IMR-90 (cell line): Measurements from ENCODE around the gene GSTA2. TPM values are rescaled to one million over a fixed set of nuclear protein-coding genes. Genes with fewer than 3 reads are reported as not detected.

Experiments used
- ATAC-seq: fragments of 200-7000 bp; cut with Tn5 transposase; 2 replicates; pipeline ENCODE4 v1.9.1; 2020; ENCODE audit warnings: low read depth, mild to moderate bottlenecking, moderate library complexity
- BruUV-seq: library from RNA; stranded (reverse); fragments of 400-500 nt; replicated peaks from 2 replicates; lab custom pipeline; 2021; lab: Mats Ljungman, UMichigan
- CTCF ChIA-PET: fragments of 300-600 bp; formaldehyde crosslinking; extraction: SDS; loops from one replicate; lab custom pipeline; 2021; ENCODE audit warnings: antibody characterized with exemption; lab: Yijun Ruan, JAX
- POLR2A ChIA-PET: fragments of 300-600 bp; sonication (Branson Sonifier 250); formaldehyde crosslinking; loops from one replicate; lab custom pipeline; 2022; ENCODE audit warnings: antibody characterized with exemption; ENCODE audit not compliant: unreplicated experiment; lab: Charles Lee
- DNase-seq: peaks from one replicate; pipeline ENCODE4 v3.0.0; 2013
- H2AFZ ChIP-seq: replicated peaks from 2 replicates; pipeline ENCODE3; 2013; ENCODE audit warnings: low read length, mild to moderate bottlenecking; ENCODE audit not compliant: poor library complexity
- H2AK5ac ChIP-seq: 2 replicates; pipeline ENCODE4 v1.6.1; 2013; ENCODE audit warnings: low read depth, low read length, inconsistent platforms
- H2AK9ac ChIP-seq: replicated peaks from 2 replicates; pipeline ENCODE3; 2013; ENCODE audit warnings: mild to moderate bottlenecking, low read depth, low read length, moderate library complexity; ENCODE audit not compliant: poor library complexity
- H2BK120ac ChIP-seq: 2 replicates; pipeline ENCODE4 v1.6.1; 2013; ENCODE audit warnings: low read depth, low read length, inconsistent platforms
- H2BK15ac ChIP-seq: 3 replicates; pipeline ENCODE4 v1.6.1; 2013; ENCODE audit warnings: low read depth, low read length, inconsistent platforms
- H2BK20ac ChIP-seq: 2 replicates; pipeline ENCODE4 v1.6.1; 2013; ENCODE audit warnings: low read depth, mild to moderate bottlenecking, inconsistent platforms, low read length, moderate library complexity
- H2BK5ac ChIP-seq: 2 replicates; pipeline ENCODE4 v1.6.1; 2013; ENCODE audit warnings: mild to moderate bottlenecking, low read depth, low read length, inconsistent platforms; ENCODE audit not compliant: poor library complexity, severe bottlenecking
- H3K14ac ChIP-seq: replicated peaks from 2 replicates; pipeline ENCODE4 v1.6.1; 2013; ENCODE audit warnings: low read depth, low read length, inconsistent platforms
- H3K18ac ChIP-seq: 2 replicates; pipeline ENCODE4 v1.6.1; 2013; ENCODE audit warnings: low read depth, low read length, control low read depth
- H3K23ac ChIP-seq: 2 replicates; pipeline ENCODE4 v1.6.1; 2013; ENCODE audit warnings: low read depth, low read length, inconsistent platforms
- H3K27ac ChIP-seq: 2 replicates; pipeline ENCODE4 v1.5.1; 2013; ENCODE audit warnings: mild to moderate bottlenecking, control low read depth, low read length; ENCODE audit not compliant: insufficient read depth
- H3K27me3 ChIP-seq: 2 replicates; pipeline ENCODE4 v1.6.1; 2013; ENCODE audit warnings: low read length; ENCODE audit not compliant: control insufficient read depth, insufficient read depth
- H3K36me3 ChIP-seq: 2 replicates; pipeline ENCODE4 v1.6.1; 2013; ENCODE audit warnings: low read length, mixed read lengths; ENCODE audit not compliant: control insufficient read depth, insufficient read depth
- H3K4ac ChIP-seq: 2 replicates; pipeline ENCODE4 v1.6.1; 2013; ENCODE audit warnings: low read depth, low read length, inconsistent platforms
- H3K4me1 ChIP-seq: 2 replicates; pipeline ENCODE4 v1.6.1; 2013; ENCODE audit warnings: low read length, mixed read lengths; ENCODE audit not compliant: control insufficient read depth, insufficient read depth
- H3K4me2 ChIP-seq: 2 replicates; pipeline ENCODE4 v1.6.1; 2013; ENCODE audit warnings: low read depth, mild to moderate bottlenecking, control low read depth, low read length, moderate library complexity
- H3K4me3 ChIP-seq: 2 replicates; pipeline ENCODE4 v1.5.1; 2013; ENCODE audit warnings: low read depth, mild to moderate bottlenecking, control low read depth, low read length, moderate library complexity; ENCODE audit not compliant: insufficient read depth
- H3K56ac ChIP-seq: 2 replicates; pipeline ENCODE4 v1.6.1; 2013; ENCODE audit warnings: low read length, inconsistent platforms; ENCODE audit not compliant: insufficient read depth; ENCODE audit errors: extremely low read depth
- H3K79me1 ChIP-seq, 2 experiments: 2 replicates each; pipeline ENCODE4 v1.6.1; 2013; ENCODE audit warnings: low read length in 2 of 2, inconsistent platforms in 1 of 2, low read depth in 1 of 2
- H3K9ac ChIP-seq: 2 replicates; pipeline ENCODE4 v1.6.1; 2013; ENCODE audit warnings: low read depth, low read length, control low read depth
- H3K9me1 ChIP-seq: 2 replicates; pipeline ENCODE4 v1.6.1; 2013; ENCODE audit warnings: low read length, inconsistent platforms; ENCODE audit not compliant: insufficient read depth
- H3K9me3 ChIP-seq: 2 replicates; pipeline ENCODE4 v1.6.1; 2013; ENCODE audit warnings: low read length; ENCODE audit not compliant: control insufficient read depth, insufficient read depth
- H4K20me1 ChIP-seq: 2 replicates; pipeline ENCODE4 v1.6.1; 2013; ENCODE audit warnings: low read length, inconsistent platforms; ENCODE audit not compliant: insufficient read depth
- H4K5ac ChIP-seq: 2 replicates; pipeline ENCODE4 v1.6.1; 2013; ENCODE audit warnings: mild to moderate bottlenecking, low read depth, low read length, control low read depth
- H4K8ac ChIP-seq, 2 experiments: 2 replicates each; pipeline ENCODE4 v1.6.1; 2013; ENCODE audit warnings: low read depth in 2 of 2, low read length in 2 of 2, control low read depth in 1 of 2, inconsistent platforms in 1 of 2
- H4K91ac ChIP-seq: 2 replicates; pipeline ENCODE4 v1.6.1; 2013; ENCODE audit warnings: low read depth, low read length, inconsistent platforms; ENCODE audit not compliant: insufficient read depth
- CTCF ChIP-seq: conservative IDR thresholded peaks from 2 replicates; pipeline ENCODE4 v1.5.1; 2012; ENCODE audit warnings: mild to moderate bottlenecking, low read depth, low read length, improper control_type of control experiment
- FOS ChIP-seq: fragments of 150-350 bp; IDR thresholded peaks from 2 replicates; pipeline ENCODE4 v1.6.1; 2016; ENCODE audit warnings: low read depth, low read length
- MAZ ChIP-seq: IDR thresholded peaks from 2 replicates; pipeline ENCODE4 v1.6.1; 2012; ENCODE audit warnings: low read depth, mild to moderate bottlenecking, low read length, improper control_type of control experiment, moderate library complexity, borderline replicate concordance
- POLR2A ChIP-seq: IDR thresholded peaks from 2 replicates; pipeline ENCODE4 v1.6.1; 2012; ENCODE audit warnings: mild to moderate bottlenecking, low read depth, low read length
- RFX5 ChIP-seq: IDR thresholded peaks from 2 replicates; pipeline ENCODE4 v1.8.0; 2012; ENCODE audit warnings: low read depth, mild to moderate bottlenecking, low read length, moderate library complexity
- USF2 ChIP-seq: fragments of 150-350 bp; IDR thresholded peaks from 2 replicates; pipeline ENCODE4 v1.6.1; 2017; ENCODE audit warnings: mild to moderate bottlenecking, antibody characterized with exemption, low read length, low read depth
- WGBS, 2 experiments: methylation state at CpG; one replicate each; pipeline versions ENCODE4 v1.1.5 to v1.1.7; 2013; ENCODE audit warnings: missing lambda C conversion rate in 2 of 2; ENCODE audit not compliant: insufficient read length in 1 of 2; ENCODE audit errors: extremely low coverage in 2 of 2; 5-methylcytosine and 5-hydroxymethylcytosine counted together
- dilution Hi-C: fragments of 300-500 bp; cut with HindIII; formaldehyde crosslinking; loops from one replicate; pipeline ENCODE4 v1.14.3; 2018; ENCODE audit warnings: low sequenced_read_pairs; ENCODE audit not compliant: unreplicated experiment
- in situ Hi-C: fragments of 300-500 bp; cut with MboI; formaldehyde crosslinking; loops from 3 replicates; pipeline ENCODE4 v1.14.3; 2019; ENCODE audit warnings: low sequenced_read_pairs, inconsistent platforms, mixed read lengths
- intact Hi-C: fragments of 100-400 bp; cut with micrococcal nuclease; formaldehyde crosslinking; loops from 2 replicates; pipeline ENCODE4 v1.10.0; 2022
- polyA plus RNA-seq, 3 experiments: library from polyadenylated mRNA; depleted of rRNA; stranded (reverse); fragments of >200 nt; gene quantifications; 2 replicates each; pipeline ENCODE4 v1.2.3, GENCODE V29; 2012; ENCODE audit warnings: low replicate concordance in 1 of 3
- total RNA-seq: library from RNA; depleted of rRNA; stranded (reverse); fragments of >200 nt; gene quantifications from 2 replicates; pipeline ENCODE4 v1.2.3, GENCODE V29; 2012

GSTA2 gene
- total and polyA plus RNA-seq, 2 of the 4 experiments (the other 2 are of a cell fraction): not detected

- WGBS, 2 experiments: 60% methylated on average over 2 of the region's 2 CpGs; no CpG with 5 or more reads in 1 of the 2 experiments
- H4K20me1 ChIP-seq: no peaks in the 10 kb centered on the region
These were observed 39.3 kb downstream of the GSTA2 start for GRCh38 chr6:52724042-52724405.

More at GRCh38 chr6:52724042-52724405, 39.3 kb downstream of the GSTA2 start:
- H3K4me1 ChIP-seq: no peaks in the 10 kb centered on the region; the same call in 1 of the 2 replicates
- ATAC-seq: peak; percentile 24; the same call in 1 of the 2 replicates
- H3K27ac ChIP-seq: no peak overlapping the region
- no peak overlapping the region for H3K4me2 ChIP-seq
- no TSS peak for BruUV-seq
- CTCF ChIA-PET: no interaction called here
- H2BK120ac ChIP-seq: no peak overlapping the region
- H3K56ac ChIP-seq: no peak overlapping the region
- intact Hi-C loops: loop anchor here (1.0 kb wide), 1 partner anchor 336 kb away; no protein-coding TSS in a partner anchor
- H2BK20ac ChIP-seq: no peak overlapping the region
- H4K5ac ChIP-seq: no peak overlapping the region
- H3K4me3 ChIP-seq: no peak overlapping the region
- no peaks in the 10 kb centered on the region for H3K9me3 ChIP-seq
- no peak overlapping the region for H3K18ac ChIP-seq
- no peaks in the 10 kb centered on the region for H3K27me3 ChIP-seq
- H3K36me3 ChIP-seq: no peaks in the 10 kb centered on the region
- H2BK15ac ChIP-seq: no peak overlapping the region
- no peaks in the 10 kb centered on the region for H3K79me1 ChIP-seq
- H2AK5ac ChIP-seq: no peak overlapping the region
- dilution Hi-C loops: no loop called here
- no peak overlapping the region for H2AFZ ChIP-seq
- no peak overlapping the region for H4K91ac ChIP-seq
- no peak for TF ChIP-seq USF2
- no peak for TF ChIP-seq POLR2A
- TF ChIP-seq FOS: no peak
- no peak for TF ChIP-seq MAZ
- TF ChIP-seq CTCF: no peak
- TF ChIP-seq RFX5: no peak
- peak; percentile 56 for DNase-seq
- in situ Hi-C loops: no loop called here
- no peak overlapping the region for H4K8ac ChIP-seq
- no peak overlapping the region for H3K4ac ChIP-seq
- H3K23ac ChIP-seq: no peak overlapping the region
- no peak overlapping the region for H2BK5ac ChIP-seq
- H3K9ac ChIP-seq: no peak overlapping the region
- no peaks in the 10 kb centered on the region for H3K9me1 ChIP-seq
- H2AK9ac ChIP-seq: no peak overlapping the region
- POLR2A ChIA-PET: no interaction called here
- no peak overlapping the region for H3K14ac ChIP-seq
